Esophagus muscularis mucosa (tissue), 4 donors: ENCODE measurements around the gene QSOX2.

Source experiments
- CTCF ChIP-seq, 3 experiments: fragments of 200-600 bp in 2 of 3; fragments of 450-650 bp in 1 of 3; sonication (generic) in 2 of 3; IDR thresholded peaks; one replicate each; pipeline ENCODE4 v1.5.1; 2017 to 2019; ENCODE audit warnings: antibody characterized with exemption in 3 of 3, mild to moderate bottlenecking in 2 of 3, moderate library complexity in 1 of 3
- EP300 ChIP-seq: sonication (generic); formaldehyde crosslinking; IDR thresholded peaks from one replicate; pipeline ENCODE4 v1.6.1; 2017; ENCODE audit warnings: antibody characterized with exemption
- POLR2A ChIP-seq: fragments of 450-650 bp; IDR thresholded peaks from one replicate; pipeline ENCODE4 v1.6.1; 2017; ENCODE audit warnings: antibody characterized with exemption, moderate library complexity, mild to moderate bottlenecking, low read depth
- POLR2AphosphoS5 ChIP-seq, 2 donors: sonication (generic); formaldehyde crosslinking; IDR thresholded peaks; one replicate each; pipeline ENCODE4 v1.6.1; 2017; ENCODE audit warnings: antibody characterized with exemption in 2 of 2

GRCh38 chr9:136205707-136205992 is 40.0 kb downstream of the QSOX2 start:
- no peak for TF ChIP-seq CTCF (IDR thresholded peaks at IDR 0.05)
- no peak for TF ChIP-seq EP300
- TF ChIP-seq POLR2A: no peak
- no peak for TF ChIP-seq POLR2AphosphoS5 (IDR thresholded peaks at IDR 0.05)
